DMS53 treated with DMSO at 0.1 percent for 48 hours (cell line): Measurements from ENCODE around the gene IRGC.
"Not testable (repeated sequence)": the region's sequence is repeated elsewhere in the genome, so short reads cannot be mapped to it uniquely, and the experiment has no call there.

Source experiments
- DNase-seq: peaks from one replicate; lab custom pipeline; 2025; ENCODE audit not compliant: unreplicated experiment; lab: John Stamatoyannopoulos, UW

IRGC gene

GRCh38 chr19:43715776-43716175, at the start of gene IRGC:
TSS of gene IRGC (plus strand) at chr19:43716076. CDS start at chr19:43718559, 2,483 bp downstream.
- no peak for DNase-seq

- DNase-seq = no peak
Measured at GRCh38 chr19:43667126-43667875, 48.6 kb upstream of the IRGC start.

GRCh38 chr19:43667876-43668405, 47.9 kb upstream of the IRGC start:
- DNase-seq = peak; percentile 70

GRCh38 chr19:43668406-43669109, 47.3 kb upstream of the IRGC start:
- peak; percentile 98 for DNase-seq

- no peak for DNase-seq
Measured at GRCh38 chr19:43672061-43672679, 43.7 kb upstream of the IRGC start.

- no peak for DNase-seq
Measured at GRCh38 chr19:43673637-43674036, 42.2 kb upstream of the IRGC start.

GRCh38 chr19:43674183-43674582, 41.7 kb upstream of the IRGC start:
- no peak for DNase-seq

- no peak for DNase-seq
Measured at GRCh38 chr19:43674596-43674995, 41.3 kb upstream of the IRGC start.

- DNase-seq = peak; percentile 79
Measured at GRCh38 chr19:43675269-43675879, 40.5 kb upstream of the IRGC start.

- DNase-seq = no peak
Measured at GRCh38 chr19:43675906-43676305, 40.0 kb upstream of the IRGC start.

- DNase-seq = no peak
Measured at GRCh38 chr19:43678512-43679261, 37.2 kb upstream of the IRGC start.

- no peak for DNase-seq
Measured at GRCh38 chr19:43681821-43682220, 34.1 kb upstream of the IRGC start.

- not testable (repeated sequence) for DNase-seq
Measured at GRCh38 chr19:43682269-43682668, 33.6 kb upstream of the IRGC start.

GRCh38 chr19:43682824-43683661, 32.8 kb upstream of the IRGC start:
- DNase-seq = no peak

- DNase-seq = no peak
Measured at GRCh38 chr19:43683905-43684304, 32.0 kb upstream of the IRGC start.

- no peak for DNase-seq
Measured at GRCh38 chr19:43684326-43684725, 31.6 kb upstream of the IRGC start.

GRCh38 chr19:43687660-43687997, 28.2 kb upstream of the IRGC start:
- no peak for DNase-seq

- no peak for DNase-seq
Measured at GRCh38 chr19:43688059-43688701, 27.7 kb upstream of the IRGC start.

- DNase-seq = no peak
Measured at GRCh38 chr19:43690444-43690843, 25.4 kb upstream of the IRGC start.
